Activated CD4-positive, alpha-beta T cell treated with anti-CD3 and anti-CD28 coated beads for 24 hours (primary cell): ENCODE measurements around the gene TAT.

Source experiments
- DNase-seq, 2 donors: peaks; one replicate each; pipeline ENCODE4 v3.0.0-alpha.2; 2020; ENCODE audit warnings: low read depth in 2 of 2

TAT gene

DNA sequence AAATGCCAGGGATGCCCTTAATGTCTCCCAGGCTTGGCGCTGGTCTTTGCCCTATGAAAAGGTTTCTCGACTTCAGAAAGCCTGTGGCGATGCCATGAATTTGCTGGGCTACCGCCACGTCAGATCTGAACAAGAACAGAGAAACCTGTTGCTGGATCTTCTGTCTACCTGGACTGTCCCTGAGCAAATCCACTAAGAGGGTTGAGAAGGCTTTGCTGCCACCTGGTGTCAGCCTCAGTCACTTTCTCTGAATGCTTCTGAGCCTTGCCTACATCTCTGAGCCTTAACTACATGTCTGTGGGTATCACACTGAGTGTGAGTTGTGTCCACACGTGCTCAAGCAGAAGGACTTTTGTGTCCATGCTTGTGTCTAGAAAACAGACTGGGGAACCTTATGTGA lies 39.2 kb downstream of the TAT start:
- peak in 1 of 2 donors; percentile 10 for DNase-seq

DNA sequence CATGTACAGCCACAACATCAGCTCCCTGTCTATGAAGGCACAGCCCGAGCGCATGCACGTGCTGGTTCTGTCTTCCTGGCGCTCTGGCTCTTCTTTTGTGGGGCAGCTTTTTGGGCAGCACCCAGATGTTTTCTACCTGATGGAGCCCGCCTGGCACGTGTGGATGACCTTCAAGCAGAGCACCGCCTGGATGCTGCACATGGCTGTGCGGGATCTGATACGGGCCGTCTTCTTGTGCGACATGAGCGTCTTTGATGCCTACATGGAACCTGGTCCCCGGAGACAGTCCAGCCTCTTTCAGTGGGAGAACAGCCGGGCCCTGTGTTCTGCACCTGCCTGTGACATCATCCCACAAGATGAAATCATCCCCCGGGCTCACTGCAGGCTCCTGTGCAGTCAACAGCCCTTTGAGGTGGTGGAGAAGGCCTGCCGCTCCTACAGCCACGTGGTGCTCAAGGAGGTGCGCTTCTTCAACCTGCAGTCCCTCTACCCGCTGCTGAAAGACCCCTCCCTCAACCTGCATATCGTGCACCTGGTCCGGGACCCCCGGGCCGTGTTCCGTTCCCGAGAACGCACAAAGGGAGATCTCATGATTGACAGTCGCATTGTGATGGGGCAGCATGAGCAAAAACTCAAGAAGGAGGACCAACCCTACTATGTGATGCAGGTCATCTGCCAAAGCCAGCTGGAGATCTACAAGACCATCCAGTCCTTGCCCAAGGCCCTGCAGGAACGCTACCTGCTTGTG lies 40.0 kb downstream of the TAT start:
- no peak for DNase-seq

- no peak for DNase-seq
Observed at GRCh38 chr16:71532366-71532765, 44.5 kb downstream of the TAT start.

- no peak for DNase-seq
Observed at GRCh38 chr16:71528863-71529262, 48.0 kb downstream of the TAT start.

DNA sequence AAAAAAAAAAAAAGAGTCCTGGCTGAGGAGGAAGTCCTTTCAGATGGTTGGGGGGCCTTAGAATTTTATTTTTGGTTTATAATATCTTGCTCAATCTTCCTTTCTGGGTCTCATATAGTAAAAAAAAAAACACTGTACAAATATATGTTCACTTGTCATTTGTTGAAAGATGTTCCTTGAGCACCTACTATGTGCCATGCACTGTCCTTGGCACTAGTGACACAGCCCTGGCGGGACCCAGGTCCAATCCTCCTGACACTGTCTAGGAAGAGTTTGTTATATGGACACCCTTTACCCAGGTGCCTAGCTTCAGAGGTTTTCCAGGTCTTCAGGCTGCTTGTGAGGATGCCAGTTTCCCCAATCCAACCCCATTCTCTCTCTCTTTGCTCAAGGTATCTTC lies 48.6 kb downstream of the TAT start:
- DNase-seq = no peak

GRCh38 chr16:71526111-71526631 lies 50.7 kb downstream of the TAT start, which contains the start of gene CHST4:
Gene CHST4 (plus strand): TSS chr16:71526426. CDS start chr16:71536678, 10,252 bp downstream.
- no peak for DNase-seq

- DNase-seq = no peak
Observed at GRCh38 chr16:71524566-71525553, 52.0 kb downstream of the TAT start.

DNA sequence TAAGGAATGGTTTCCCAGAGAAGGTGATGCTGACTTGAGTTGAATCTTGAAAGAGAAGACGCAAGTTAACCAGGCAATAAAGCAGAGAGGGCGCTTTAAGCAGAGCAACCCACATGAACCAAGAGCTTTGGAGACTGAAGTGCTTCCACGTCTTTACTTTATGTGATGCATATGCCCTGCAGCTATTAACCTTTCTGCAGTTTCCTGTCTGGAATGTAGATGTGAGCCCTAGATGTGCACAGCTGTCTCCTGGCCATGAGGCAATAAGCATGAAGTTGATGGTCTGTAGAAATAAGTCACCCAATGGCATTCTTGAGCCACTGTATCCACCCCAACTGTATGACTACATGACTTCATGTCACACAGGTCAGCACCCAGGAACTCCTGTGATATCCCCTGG lies 56.3 kb downstream of the TAT start:
- no peak for DNase-seq
